Measurements from ENCODE around the gene NLGN2.

- TF ChIP-seq NFYB (CRISPR knock-in tag; conservative IDR thresholded peaks at IDR 0.05; ENCODE audit: low read depth) (no peak), CREM (CRISPR knock-in tag; IDR thresholded peaks at IDR 0.05) (no peak), FOXJ3 (CRISPR knock-in tag; IDR thresholded peaks at IDR 0.05; ENCODE audit: borderline replicate concordance) (no peak), AFF4 (CRISPR knock-in tag; IDR thresholded peaks at IDR 0.05; ENCODE audit: borderline replicate concordance) (no peak), HMGA2 (CRISPR knock-in tag; IDR thresholded peaks at IDR 0.05) (no peak), CREB1 (CRISPR knock-in tag; IDR thresholded peaks at IDR 0.05) (no peak), RELA (CRISPR knock-in tag; IDR thresholded peaks at IDR 0.05; ENCODE audit: borderline replicate concordance) (no peak), ZNF281 (CRISPR knock-in tag; IDR thresholded peaks at IDR 0.05) (no peak)
- TF ChIP-seq, protein P1, sequence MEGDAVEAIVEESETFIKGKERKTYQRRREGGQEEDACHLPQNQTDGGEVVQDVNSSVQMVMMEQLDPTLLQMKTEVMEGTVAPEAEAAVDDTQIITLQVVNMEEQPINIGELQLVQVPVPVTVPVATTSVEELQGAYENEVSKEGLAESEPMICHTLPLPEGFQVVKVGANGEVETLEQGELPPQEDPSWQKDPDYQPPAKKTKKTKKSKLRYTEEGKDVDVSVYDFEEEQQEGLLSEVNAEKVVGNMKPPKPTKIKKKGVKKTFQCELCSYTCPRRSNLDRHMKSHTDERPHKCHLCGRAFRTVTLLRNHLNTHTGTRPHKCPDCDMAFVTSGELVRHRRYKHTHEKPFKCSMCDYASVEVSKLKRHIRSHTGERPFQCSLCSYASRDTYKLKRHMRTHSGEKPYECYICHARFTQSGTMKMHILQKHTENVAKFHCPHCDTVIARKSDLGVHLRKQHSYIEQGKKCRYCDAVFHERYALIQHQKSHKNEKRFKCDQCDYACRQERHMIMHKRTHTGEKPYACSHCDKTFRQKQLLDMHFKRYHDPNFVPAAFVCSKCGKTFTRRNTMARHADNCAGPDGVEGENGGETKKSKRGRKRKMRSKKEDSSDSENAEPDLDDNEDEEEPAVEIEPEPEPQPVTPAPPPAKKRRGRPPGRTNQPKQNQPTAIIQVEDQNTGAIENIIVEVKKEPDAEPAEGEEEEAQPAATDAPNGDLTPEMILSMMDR (IDR thresholded peaks at IDR 0.05): no peak
- TF ChIP-seq, protein P2, sequence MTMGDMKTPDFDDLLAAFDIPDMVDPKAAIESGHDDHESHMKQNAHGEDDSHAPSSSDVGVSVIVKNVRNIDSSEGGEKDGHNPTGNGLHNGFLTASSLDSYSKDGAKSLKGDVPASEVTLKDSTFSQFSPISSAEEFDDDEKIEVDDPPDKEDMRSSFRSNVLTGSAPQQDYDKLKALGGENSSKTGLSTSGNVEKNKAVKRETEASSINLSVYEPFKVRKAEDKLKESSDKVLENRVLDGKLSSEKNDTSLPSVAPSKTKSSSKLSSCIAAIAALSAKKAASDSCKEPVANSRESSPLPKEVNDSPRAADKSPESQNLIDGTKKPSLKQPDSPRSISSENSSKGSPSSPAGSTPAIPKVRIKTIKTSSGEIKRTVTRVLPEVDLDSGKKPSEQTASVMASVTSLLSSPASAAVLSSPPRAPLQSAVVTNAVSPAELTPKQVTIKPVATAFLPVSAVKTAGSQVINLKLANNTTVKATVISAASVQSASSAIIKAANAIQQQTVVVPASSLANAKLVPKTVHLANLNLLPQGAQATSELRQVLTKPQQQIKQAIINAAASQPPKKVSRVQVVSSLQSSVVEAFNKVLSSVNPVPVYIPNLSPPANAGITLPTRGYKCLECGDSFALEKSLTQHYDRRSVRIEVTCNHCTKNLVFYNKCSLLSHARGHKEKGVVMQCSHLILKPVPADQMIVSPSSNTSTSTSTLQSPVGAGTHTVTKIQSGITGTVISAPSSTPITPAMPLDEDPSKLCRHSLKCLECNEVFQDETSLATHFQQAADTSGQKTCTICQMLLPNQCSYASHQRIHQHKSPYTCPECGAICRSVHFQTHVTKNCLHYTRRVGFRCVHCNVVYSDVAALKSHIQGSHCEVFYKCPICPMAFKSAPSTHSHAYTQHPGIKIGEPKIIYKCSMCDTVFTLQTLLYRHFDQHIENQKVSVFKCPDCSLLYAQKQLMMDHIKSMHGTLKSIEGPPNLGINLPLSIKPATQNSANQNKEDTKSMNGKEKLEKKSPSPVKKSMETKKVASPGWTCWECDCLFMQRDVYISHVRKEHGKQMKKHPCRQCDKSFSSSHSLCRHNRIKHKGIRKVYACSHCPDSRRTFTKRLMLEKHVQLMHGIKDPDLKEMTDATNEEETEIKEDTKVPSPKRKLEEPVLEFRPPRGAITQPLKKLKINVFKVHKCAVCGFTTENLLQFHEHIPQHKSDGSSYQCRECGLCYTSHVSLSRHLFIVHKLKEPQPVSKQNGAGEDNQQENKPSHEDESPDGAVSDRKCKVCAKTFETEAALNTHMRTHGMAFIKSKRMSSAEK (CRISPR knock-in tag; IDR thresholded peaks at IDR 0.05; ENCODE audit: borderline replicate concordance): no peak
Observed at GRCh38 chr17:7437369-7437863, 29.8 kb downstream of the NLGN2 start.

Data from WTC11 (cell line).